AG10803 (cell line): ENCODE data around the gene EIF2S2.
"Not testable (repeated sequence)": the region's sequence is repeated elsewhere in the genome, so short reads cannot be mapped to it uniquely, and the experiment has no call there.

Experiments
- DNase-seq: peaks from one replicate; pipeline ENCODE4 v3.0.0; 2010; ENCODE audit warnings: low read depth
- H3K4me3 ChIP-seq: 2 replicates; pipeline ENCODE4 v1.5.1; 2011; ENCODE audit warnings: mild to moderate bottlenecking, low read length, control low read depth
- CTCF ChIP-seq: conservative IDR thresholded peaks from 2 replicates; pipeline ENCODE4 v1.5.1; 2011; ENCODE audit warnings: mild to moderate bottlenecking, low read length, control low read depth, inconsistent platforms

EIF2S2 gene

GRCh38 chr20:34142121-34142520 is 30.1 kb upstream of the EIF2S2 start:
- no peak for DNase-seq
- TF ChIP-seq CTCF, result no peak
- no peak overlapping the region for H3K4me3 ChIP-seq

- H3K4me3 ChIP-seq, result no peak overlapping the region
- no peak for DNase-seq
- TF ChIP-seq CTCF, result no peak
These were observed 29.2 kb upstream of the EIF2S2 start for GRCh38 chr20:34141293-34141692.

- DNase-seq, H3K4me3 ChIP-seq: not testable (repeated sequence)
These were observed 23.7 kb upstream of the EIF2S2 start for GRCh38 chr20:34135525-34136275.

GRCh38 chr20:34133365-34133860 is 21.4 kb upstream of the EIF2S2 start:
- not testable (repeated sequence) for DNase-seq

GRCh38 chr20:34132943-34133342 is 20.9 kb upstream of the EIF2S2 start:
- not testable (repeated sequence) for DNase-seq, H3K4me3 ChIP-seq

More at GRCh38 chr20:34133365-34133860, 21.4 kb upstream of the EIF2S2 start:
- H3K4me3 ChIP-seq, result not testable (repeated sequence)

- DNase-seq, H3K4me3 ChIP-seq: not testable (repeated sequence)
These were observed 20.4 kb upstream of the EIF2S2 start for GRCh38 chr20:34132491-34132890.

GRCh38 chr20:34131491-34131890 is 19.4 kb upstream of the EIF2S2 start:
- no peak for TF ChIP-seq CTCF
- no peak overlapping the region for H3K4me3 ChIP-seq
- peak; percentile 54 for DNase-seq

- peak; percentile 69 for DNase-seq
- H3K4me3 ChIP-seq, result peak overlapping the region; percentile 17; the same call in 1 of the 2 replicates
- peak; percentile 83 for TF ChIP-seq CTCF
These were observed 17.6 kb upstream of the EIF2S2 start for GRCh38 chr20:34129518-34130162.

GRCh38 chr20:34127792-34128191 is 15.7 kb upstream of the EIF2S2 start:
- no peak overlapping the region for H3K4me3 ChIP-seq
- DNase-seq, result no peak
- no peak for TF ChIP-seq CTCF
